Kidney epithelial cell (primary cell): Measurements from ENCODE around the gene STPG1. TPM values are rescaled to one million over a fixed set of nuclear protein-coding genes. Genes with fewer than 3 reads are reported as not detected.
A peak's percentile ranks its signal among the peaks of the same experiment; 100 is the strongest.

Experiments used
- DNase-seq: peaks from one replicate; pipeline ENCODE4 v3.0.0-alpha.2; 2010; ENCODE audit warnings: low read depth
- H3K27me3 ChIP-seq: 2 replicates; pipeline ENCODE4 v1.6.0; 2011; ENCODE audit warnings: low read length; ENCODE audit not compliant: control insufficient read depth, insufficient read depth
- H3K36me3 ChIP-seq: 2 replicates; pipeline ENCODE4 v1.5.1; 2011; ENCODE audit warnings: low read length; ENCODE audit not compliant: control insufficient read depth, insufficient read depth
- H3K4me3 ChIP-seq: 2 replicates; pipeline ENCODE4 v1.5.1; 2011; ENCODE audit warnings: low read depth, mild to moderate bottlenecking, control low read depth, low read length
- total RNA-seq: library from RNA; depleted of rRNA; stranded (reverse); fragments of >200 nt; gene quantifications from 2 replicates; pipeline ENCODE4 v1.2.3, GENCODE V29; 2015
- TF ChIP-seq, protein P1 (sequence below): IDR thresholded peaks from 2 replicates; pipeline ENCODE4 v1.5.1; 2011; ENCODE audit warnings: mild to moderate bottlenecking, moderate library complexity, low read length, control low read depth, inconsistent platforms; ENCODE audit not compliant: insufficient read depth, poor library complexity, severe bottlenecking

Gene STPG1
- total RNA-seq, 1 donor from 2014 or later = 7.5 TPM

DNA sequence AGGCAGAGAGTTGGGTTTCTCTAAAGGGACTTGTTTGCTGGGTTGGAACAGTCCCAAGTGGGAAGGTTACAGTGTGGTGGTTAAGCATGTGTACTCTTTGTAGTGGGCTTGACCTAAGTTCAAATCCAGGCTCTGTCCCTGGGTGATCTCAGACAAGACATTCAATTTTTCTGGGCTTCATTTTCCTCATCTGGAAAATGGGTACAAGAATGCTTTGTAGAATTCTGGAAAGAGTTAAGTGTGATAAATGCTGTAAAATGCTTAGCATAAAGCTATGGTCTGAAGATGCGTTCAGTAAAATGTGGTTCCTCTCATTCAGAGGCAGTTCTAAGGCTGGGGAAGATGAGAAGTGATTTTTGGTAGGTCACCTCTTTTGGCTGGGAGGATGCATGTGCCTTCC is 93.6 kb downstream of the STPG1 start:
- TF ChIP-seq, protein P1, sequence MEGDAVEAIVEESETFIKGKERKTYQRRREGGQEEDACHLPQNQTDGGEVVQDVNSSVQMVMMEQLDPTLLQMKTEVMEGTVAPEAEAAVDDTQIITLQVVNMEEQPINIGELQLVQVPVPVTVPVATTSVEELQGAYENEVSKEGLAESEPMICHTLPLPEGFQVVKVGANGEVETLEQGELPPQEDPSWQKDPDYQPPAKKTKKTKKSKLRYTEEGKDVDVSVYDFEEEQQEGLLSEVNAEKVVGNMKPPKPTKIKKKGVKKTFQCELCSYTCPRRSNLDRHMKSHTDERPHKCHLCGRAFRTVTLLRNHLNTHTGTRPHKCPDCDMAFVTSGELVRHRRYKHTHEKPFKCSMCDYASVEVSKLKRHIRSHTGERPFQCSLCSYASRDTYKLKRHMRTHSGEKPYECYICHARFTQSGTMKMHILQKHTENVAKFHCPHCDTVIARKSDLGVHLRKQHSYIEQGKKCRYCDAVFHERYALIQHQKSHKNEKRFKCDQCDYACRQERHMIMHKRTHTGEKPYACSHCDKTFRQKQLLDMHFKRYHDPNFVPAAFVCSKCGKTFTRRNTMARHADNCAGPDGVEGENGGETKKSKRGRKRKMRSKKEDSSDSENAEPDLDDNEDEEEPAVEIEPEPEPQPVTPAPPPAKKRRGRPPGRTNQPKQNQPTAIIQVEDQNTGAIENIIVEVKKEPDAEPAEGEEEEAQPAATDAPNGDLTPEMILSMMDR = no peak
- Histone ChIP-seq H3K4me3 (no peak overlapping the region), H3K27me3 (peaks cover 8% of the 10 kb centered on the region), H3K36me3 (no peaks in the 10 kb centered on the region)
- DNase-seq = no peak

DNA sequence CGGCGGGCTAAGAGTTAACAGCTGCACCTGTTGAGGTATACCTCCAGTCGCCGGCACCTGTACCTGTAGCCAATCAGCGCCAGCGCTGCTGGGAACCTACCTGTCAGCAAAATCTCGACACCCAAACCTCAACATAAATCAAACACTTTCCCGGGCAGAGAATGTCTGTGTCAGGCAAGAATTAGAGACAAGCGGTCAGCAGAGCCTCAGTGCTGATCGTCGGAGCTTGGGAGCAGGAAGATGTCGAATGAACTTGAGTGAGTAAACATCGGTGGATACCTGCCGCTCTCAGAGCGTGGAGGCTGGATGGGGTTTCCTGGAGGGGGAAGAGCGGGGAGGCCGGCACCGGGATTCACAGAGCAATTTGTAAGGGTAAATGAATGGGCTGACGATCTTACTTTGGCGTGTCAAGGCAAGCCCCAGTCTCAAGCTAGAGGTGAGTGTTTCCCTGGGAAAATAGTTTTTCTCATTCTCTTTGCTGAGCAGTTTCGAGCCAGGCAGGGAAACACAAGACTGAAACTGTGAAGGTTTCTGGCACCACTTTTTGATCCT is 94.2 kb downstream of the STPG1 start, which contains the start of gene GRHL3:
GRHL3 (plus strand) TSS at position 46 of the 552 bp plus-strand sequence; CDS start at position 241, 195 bp downstream.
- Histone ChIP-seq H3K4me3 (peak within 1 kb of the TSS; percentile 11), H3K36me3 (no peaks in the 10 kb centered on the region), H3K27me3 (peaks cover 3% of the 10 kb centered on the region)
- no peak for DNase-seq
- TF ChIP-seq, protein P1 = no peak

DNA sequence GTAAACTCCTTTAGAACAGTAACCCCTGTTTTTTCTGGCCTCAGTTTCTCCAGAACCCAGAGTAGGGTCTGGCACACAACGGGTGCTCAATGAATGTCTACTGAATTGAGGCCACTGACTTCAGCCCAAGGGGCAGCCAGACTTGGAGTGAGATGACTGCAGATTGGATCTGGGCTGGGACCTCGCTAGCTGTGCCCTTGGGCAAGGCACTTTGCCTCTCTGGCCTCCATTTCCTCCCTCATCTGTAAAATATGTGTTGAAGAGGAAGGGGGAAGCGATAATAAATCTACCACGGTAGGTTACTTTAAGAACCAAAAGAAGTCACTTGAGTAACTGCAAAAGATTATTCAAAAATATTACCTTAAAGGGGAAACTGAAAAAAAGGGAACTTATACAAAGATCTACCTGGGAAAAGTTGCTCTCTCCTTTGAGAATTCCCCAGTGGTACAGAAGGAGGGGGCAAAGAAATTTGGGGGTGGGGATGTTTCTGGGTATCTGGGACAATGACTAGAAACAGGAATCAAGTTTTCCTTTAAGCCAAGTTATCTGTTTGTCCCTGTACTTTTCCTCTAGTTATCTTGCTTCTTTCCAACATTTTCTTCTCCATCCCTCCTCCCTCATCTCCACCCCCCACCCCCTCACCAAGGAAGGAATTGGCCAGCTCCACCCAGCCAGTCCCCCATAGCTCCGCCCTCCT is 94.8 kb downstream of the STPG1 start:
- no peak for DNase-seq
- no peaks in the 10 kb centered on the region for H3K36me3 ChIP-seq
- peaks cover 3% of the 10 kb centered on the region for H3K27me3 ChIP-seq
- TF ChIP-seq, protein P1 = no peak
- H3K4me3 ChIP-seq = no peak overlapping the region

DNA sequence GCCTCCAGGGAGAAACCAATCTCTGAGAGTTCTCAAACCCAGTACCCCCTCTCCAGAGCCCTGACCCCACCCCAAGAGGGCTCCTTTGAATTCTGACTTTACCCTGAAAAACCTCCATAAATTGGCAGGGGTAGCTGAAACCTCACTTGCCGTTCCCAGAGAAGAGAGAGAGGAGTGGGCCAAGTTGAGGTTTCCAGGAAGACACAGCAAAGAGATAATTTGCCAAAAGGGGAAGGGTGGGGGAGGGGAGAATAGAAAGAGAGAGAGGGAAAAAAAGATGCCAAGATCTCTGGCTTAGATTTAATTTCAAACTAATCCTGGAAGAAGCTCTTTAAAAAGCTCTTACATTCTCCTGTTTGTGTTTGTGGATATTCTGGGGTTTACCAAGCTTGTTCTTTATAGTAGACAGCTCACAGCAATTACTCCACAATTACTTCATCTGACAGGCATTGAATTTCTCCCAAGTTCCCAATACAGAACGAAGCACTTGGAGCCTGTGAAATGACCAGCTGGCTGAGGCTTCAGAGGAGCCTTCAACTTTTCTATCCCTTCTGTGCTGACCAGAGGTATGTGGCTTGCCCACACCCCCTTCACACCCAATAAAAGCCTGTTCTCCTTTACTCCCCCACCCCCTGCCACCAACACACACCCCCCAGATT is 95.5 kb downstream of the STPG1 start:
- no peaks in the 10 kb centered on the region for H3K36me3 ChIP-seq
- peaks cover 3% of the 10 kb centered on the region for H3K27me3 ChIP-seq
- no peak for DNase-seq
- TF ChIP-seq, protein P1 = no peak
- no peak overlapping the region for H3K4me3 ChIP-seq

GRCh38 chr1:24317081-24317480 is 96.5 kb downstream of the STPG1 start:
- peaks cover 3% of the 10 kb centered on the region for H3K27me3 ChIP-seq
- TF ChIP-seq, protein P1 = no peak
- H3K36me3 ChIP-seq = no peaks in the 10 kb centered on the region
- DNase-seq = no peak
- no peak overlapping the region for H3K4me3 ChIP-seq

DNA sequence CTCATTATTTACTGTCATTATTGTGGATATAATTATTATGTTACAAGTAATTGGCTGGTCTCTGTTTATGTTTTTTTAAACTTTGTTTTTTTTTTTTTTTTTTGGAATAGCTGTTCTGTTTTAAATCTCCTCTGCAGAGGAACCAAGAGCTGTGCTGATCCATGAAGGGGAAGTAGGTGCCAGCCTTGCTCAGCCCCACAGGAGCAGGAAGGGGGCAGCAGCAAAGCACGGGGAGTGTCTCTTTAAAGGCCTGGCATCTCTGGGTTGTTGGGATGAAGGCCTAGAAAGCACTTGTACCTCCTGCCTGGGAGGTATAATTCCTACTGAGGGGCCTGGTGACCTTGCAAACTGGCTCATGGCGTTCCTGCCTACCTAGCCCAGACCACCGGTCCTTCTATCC is 96.9 kb downstream of the STPG1 start:
- TF ChIP-seq, protein P1 = no peak
- Histone ChIP-seq H3K36me3 (no peaks in the 10 kb centered on the region), H3K4me3 (no peak overlapping the region)

More for the DNA sequence above, 96.9 kb downstream of the STPG1 start:
- peaks cover 3% of the 10 kb centered on the region for H3K27me3 ChIP-seq
- no peak for DNase-seq
